ENCODE results near the gene PSME1.

PSME1 gene

DNA sequence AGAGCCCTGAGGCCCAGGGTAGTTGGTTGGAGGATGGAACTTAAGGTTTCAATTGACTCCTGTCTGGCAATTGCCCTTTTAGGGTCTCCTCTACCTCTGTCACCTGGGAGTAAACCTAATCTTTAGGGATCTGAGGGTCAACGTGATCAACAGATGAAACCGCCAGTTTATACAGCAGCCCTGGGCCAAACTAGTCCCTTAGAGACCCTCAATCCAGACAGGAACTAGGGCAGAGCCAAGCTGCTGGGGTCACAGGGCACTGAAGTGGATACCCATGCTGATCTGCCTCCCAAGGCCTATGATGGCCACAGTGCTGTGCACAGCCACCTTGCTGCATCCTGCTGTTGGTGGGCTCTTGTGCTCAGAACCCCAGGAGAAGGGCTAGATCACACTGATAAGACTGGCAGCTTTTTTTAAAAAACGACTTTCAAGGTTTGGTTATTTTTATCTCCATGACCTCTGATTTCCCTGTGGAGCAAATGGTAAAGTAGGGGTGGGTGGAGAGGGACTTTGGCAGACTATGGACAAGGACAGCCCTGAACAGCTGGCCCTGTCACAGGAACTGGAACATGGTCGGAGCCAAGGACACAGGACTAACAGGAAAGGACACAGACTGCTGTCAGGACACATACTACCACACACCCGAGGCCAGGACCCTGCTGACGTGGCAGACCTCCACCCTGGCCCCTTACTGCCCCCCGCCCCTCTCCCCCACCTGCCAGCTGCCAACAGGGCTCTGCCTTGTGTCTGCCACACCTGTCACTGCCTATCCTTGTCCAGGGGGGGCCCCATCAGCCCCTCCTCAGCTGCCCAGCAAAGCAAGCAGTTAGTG, 5.1 kb upstream of the PSME1 start:
- no peak for DNase-seq

DNA sequence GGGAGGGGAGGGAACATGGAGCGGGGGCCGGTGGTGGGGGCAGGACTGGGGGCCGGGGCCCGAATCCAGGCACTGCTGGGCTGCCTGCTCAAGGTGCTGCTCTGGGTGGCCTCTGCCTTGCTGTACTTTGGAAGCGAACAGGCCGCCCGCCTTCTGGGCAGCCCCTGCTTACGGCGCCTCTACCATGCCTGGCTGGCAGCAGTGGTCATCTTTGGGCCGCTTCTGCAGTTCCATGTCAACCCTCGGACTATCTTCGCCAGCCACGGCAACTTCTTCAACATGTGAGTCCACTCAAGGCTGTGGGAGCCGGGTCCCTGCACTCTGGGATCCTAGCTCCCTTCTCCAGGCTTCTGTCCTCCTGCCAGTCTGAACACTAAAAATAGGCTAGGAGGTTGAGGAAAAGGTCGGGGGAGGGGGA, 4.4 kb upstream of the PSME1 start:
- no peak for DNase-seq

DNA sequence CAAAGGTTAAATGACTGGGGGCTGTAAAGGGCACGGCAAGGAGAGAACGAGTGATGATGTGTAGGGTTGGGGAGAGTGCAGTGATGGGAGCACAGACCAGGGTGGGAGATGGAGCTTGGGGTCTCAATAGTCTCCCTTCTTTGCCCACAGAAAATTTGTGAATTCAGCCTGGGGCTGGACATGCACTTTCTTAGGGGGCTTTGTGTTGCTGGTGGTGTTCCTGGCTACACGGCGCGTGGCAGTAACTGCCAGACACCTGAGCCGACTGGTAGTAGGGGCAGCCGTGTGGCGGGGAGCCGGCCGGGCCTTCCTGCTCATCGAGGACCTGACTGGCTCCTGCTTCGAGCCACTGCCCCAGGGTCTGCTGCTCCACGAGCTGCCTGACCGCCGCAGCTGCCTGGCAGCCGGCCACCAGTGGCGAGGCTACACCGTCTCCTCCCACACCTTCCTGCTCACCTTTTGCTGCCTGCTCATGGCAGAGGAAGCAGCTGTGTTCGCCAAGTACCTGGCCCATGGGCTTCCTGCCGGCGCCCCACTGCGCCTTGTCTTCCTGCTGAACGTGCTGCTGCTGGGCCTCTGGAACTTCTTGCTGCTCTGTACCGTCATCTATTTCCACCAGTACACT, 3.8 kb upstream of the PSME1 start:
- DNase-seq = no peak

DNA sequence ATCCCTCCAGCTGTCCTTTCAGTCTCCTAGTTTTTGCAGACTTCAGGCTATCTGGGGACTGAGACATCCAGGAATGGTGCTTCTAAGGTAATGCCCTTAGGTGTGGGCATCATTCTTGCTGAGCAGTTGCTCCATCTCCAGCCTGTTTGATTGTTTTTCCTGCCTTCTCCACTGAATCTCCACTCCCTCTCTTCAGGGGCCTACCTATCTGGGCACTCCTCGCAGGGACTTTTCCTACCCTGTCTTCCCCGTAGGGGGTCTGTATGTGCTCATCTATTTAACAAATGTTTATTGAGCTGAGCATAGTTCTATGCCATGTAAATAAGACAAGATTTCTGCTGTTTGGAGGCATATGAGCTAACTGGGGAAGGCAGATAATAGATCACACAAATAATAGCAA, 3.0 kb upstream of the PSME1 start:
- no peak for DNase-seq

DNA sequence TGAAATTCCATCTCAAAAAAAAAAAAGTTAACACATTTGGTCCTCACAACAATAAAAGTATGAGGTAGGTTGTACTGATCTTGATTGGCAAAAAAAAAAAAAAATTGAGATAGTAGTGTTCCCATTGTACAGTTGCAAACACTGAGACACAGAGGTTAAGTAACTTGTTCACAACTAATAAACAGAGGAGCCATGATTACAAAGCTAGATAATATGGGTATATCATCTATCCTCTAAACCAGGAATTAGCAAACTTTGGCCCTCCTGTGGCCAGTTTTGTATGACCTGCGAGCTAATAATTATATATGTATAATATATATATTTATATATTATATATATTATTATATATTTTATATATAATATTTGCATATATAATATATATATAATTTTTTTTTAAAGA, 2.3 kb upstream of the PSME1 start:
- no peak for DNase-seq

- no peak for DNase-seq
Observed at GRCh38 chr14:24135584-24135833, 485 bp upstream of the PSME1 start.

- no peak for DNase-seq
Observed at GRCh38 chr14:24136684-24137528, 912 bp downstream of the PSME1 start.

DNA sequence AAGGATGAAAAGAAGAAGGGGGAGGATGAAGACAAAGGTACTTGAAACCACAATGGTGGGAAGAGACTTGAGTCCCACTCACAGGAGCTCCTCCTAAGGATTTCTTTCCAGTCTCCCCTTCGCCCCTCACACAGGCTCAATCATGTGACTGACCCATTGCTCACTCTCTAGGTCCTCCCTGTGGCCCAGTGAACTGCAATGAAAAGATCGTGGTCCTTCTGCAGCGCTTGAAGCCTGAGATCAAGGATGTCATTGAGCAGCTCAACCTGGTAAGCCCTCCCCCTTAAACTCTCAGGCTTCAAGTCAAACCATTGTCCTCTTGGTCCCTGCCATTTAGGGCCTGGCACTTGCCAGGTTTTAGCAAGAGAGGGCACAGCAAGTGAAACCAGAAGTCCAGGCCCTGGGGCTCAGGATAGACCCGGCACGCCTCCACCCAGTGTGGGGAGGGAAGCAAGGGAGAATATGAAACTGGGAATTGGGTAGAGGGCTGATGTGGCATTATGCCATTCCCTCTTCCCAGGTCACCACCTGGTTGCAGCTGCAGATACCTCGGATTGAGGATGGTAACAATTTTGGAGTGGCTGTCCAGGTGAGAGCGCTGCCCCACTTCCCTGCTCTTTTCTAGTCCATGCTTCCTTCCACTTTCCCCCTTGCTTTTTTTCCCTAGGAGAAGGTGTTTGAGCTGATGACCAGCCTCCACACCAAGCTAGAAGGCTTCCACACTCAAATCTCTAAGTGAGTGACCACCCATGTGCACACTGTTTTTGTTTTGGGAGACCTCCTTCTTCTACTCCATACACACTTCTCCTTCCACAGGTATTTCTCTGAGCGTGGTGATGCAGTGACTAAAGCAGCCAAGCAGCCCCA, 1.8 kb downstream of the PSME1 start:
- DNase-seq = no peak

GRCh38 chr14:24138396-24139271, 2.6 kb downstream of the PSME1 start:
- DNase-seq = no peak

- no peak for DNase-seq
Observed at GRCh38 chr14:24139272-24139934, 3.4 kb downstream of the PSME1 start.

DNA sequence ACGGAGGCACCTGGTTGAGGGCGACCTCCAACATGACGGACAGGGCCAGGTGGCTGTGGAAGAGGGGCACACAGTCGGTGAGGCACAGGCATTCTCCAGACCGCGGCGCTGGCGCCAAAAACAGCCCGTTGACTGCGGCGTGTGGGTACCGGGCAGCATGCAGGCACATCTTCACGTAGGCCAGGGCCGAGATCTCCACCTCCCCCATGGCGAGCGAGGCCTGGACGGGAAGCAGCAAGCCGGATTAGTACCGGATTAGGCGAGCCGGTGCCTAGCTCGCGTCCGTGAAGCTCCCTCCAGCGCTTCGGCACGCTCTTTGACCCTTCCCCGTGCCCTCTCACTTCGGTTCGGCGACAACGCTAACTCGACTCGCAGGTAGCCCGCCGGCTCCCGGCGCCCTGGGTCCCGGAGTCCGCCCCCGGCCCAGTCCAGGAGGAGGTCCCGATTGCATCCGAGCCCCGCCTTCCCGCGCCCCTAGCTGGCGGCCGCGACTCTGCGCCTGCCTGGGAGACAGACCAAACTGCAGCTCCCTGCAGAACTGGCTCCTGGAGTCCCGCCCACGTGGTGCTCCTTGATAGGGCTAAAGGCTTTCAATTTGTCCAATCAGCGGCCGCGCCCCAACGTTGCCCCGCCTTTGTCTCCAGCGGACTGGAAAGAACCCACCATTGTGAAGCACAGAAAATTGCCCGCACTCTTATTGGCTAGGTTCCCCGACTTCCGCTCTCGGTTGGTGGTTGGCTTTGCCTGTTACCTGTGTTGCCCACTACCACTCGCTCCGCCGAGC, 5.3 kb downstream of the PSME1 start, which contains the start of gene EMC9:
EMC9 (minus strand) TSS at position 495 of the 784 bp plus-strand sequence; CDS start at position 208, 287 bp downstream.
- peak; percentile 99 for DNase-seq

DNA sequence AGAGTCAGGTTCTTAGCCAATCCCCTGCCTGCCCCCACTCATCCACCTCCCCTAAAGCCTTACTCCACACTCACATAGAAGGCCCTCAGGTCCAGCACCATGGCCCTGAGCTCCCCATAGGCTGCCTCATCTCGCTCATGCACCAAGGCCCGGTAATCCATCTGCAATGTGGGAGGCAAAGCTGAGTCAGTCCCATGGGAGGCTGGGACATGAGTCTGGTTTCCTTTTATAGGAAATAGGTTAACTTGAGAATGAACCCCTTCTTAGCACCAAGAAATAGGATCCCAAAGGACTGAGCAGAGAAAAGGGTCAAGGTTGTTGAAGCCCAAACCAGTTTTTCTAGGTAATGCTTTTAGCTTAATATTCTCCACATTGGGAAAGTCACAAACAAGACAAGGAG, 7.5 kb downstream of the PSME1 start:
- DNase-seq = no peak

- DNase-seq = no peak
Observed at GRCh38 chr14:24144451-24144850, 8.5 kb downstream of the PSME1 start.

DNA sequence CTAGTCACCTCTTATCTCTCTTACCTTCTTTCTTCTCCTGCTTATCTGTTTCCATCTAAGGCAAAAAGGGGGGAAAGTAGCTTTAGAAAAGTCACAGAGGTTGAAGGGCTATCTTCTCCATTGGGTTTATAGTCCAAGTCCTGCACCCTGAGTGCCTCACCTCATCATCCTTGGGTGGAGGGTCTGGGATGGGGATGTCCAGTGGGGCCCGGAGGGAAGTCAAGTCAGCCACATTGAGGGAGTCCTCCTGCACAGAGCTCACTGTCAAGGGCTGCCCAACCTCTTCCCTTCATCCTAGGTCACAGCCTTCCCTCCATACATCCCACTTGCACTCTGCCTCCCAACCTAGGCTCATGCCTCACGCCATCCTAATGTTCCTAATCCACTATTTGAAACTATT, 9.2 kb downstream of the PSME1 start:
- no peak for DNase-seq

GRCh38 chr14:24145690-24146452, 9.9 kb downstream of the PSME1 start:
- DNase-seq = no peak

- peak; percentile 98 for DNase-seq
Observed at GRCh38 chr14:24146453-24146977, 10.5 kb downstream of the PSME1 start, which contains the start of gene PSME2. PSME2 (minus strand) TSS chr14:24146610; CDS start chr14:24146581, 29 bp downstream.

DNA sequence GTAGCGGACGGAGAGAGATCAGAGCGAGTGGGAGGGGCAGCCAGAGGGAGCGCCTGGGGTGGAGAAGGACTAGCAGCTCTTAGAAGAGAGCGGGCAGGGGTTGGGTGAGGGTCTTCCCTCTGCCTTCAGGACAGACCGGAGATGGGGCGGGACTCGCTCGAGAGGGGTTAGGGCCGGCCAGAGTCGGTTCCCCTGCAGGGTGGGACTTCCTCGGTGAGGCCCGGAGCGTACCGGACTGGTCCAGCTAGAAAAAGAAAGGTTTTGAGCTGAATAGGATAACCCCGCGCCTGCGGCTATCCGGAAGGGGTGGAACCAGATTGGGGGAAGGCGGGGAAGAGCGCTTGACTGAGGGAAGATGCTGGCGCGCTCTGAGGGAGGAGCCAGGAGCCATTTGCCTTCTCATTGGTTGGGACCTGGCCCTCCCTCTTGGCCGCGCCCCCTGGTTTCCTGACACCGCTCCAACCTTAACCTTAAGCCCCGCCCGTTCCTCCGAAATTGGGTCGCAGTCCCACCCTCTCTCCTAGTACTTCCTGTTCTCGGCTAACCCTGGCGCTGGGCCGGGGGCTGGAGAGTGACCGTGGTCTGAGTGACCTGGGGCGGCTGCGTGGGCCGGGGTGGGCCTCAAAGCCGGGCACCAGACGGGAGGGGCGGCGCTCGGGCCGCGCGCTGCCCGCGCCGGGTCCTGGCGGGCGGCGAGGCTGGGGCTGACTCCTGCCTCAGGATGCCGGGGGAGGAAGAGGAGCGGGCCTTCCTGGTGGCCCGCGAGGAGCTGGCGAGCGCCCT, 11.2 kb downstream of the PSME1 start, which contains the start of gene RNF31:
RNF31 (plus strand) TSS at position 521 of the 783 bp plus-strand sequence; CDS start at position 722, 201 bp downstream.
- peak; percentile 97 for DNase-seq
